GM19240 (cell line): ENCODE data around the gene RAVER2.
"Not testable (repeated sequence)": the region's sequence is repeated elsewhere in the genome, so short reads cannot be mapped to it uniquely, and the experiment has no call there.

Source experiments
- DNase-seq: peaks from one replicate; pipeline ENCODE4 v3.0.0; 2011; ENCODE audit warnings: low spot score; ENCODE audit not compliant: insufficient read length

The RAVER2 gene

DNA sequence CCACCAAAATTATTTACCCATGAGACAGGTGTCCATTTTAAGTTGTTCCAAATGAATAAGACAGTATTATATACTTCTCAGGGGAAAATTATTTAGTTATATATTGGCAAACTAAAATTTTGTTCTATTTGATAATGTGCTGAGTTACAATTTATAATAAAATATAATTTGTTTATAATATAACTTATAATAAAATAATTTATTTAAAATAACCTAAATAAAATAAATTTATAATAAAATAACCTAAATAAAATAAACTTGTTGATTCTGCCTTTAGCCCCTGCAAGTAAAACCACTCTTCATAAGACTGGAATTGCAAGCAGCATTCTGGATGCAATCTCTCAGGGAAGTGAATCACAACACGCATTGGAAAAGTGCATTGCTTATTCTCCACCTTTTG, 69.6 kb downstream of the RAVER2 start:
- no peak for DNase-seq

DNA sequence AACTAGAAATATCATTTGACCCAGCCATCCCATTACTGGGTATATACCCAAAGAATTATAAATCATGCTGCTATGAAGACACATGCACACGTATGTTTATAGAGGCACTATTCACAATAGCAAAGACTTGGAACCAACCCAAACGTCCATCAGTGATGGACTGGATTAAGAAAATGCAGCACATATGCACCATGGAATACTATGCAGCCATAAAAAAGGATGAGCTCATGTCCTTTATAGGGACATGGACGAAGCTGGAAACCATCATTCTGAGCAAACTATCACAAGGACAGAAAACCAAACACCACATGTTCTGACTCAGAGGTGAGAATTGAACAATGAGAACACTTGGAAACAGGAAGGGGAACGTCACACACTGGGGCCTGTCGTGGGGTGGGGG, 72.5 kb downstream of the RAVER2 start:
- DNase-seq = not testable (repeated sequence)

DNA sequence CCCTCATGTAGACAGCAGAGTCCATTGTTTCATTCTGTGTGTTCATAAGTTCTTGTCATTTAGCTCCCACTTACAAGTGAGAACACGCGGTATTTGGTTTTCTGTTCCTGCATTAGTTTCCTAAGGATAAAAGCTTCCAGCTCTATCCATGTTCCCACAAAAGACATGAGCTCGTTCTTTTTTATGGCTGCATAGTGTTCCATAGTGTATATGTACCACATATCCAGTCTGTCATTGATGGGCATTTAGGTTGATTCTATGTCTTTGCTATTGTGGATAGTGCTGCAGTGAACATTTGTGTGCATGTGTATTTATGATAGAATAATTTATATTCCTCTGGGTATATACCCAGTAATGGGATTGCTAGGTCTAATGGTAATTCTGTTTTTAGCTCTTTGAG, 75.7 kb downstream of the RAVER2 start:
- not testable (repeated sequence) for DNase-seq

DNA sequence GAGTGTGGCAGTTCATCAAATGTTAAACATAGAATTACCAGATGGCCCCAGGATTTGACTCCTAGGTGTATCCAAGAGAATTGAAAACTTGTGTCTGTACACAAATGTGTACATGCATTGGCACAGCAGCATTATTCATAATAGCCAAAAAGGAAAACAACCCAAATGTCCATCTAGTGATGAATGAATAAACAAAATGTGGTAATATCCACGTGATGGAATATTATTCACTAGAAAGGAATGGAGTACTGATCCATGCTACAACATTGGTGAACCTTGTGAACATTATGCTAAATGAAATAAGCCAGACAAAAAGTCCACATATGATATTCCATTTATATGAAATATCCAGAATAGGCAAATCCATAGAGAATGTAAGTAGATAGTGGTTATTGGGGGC, 77.7 kb downstream of the RAVER2 start:
- DNase-seq = no peak

DNA sequence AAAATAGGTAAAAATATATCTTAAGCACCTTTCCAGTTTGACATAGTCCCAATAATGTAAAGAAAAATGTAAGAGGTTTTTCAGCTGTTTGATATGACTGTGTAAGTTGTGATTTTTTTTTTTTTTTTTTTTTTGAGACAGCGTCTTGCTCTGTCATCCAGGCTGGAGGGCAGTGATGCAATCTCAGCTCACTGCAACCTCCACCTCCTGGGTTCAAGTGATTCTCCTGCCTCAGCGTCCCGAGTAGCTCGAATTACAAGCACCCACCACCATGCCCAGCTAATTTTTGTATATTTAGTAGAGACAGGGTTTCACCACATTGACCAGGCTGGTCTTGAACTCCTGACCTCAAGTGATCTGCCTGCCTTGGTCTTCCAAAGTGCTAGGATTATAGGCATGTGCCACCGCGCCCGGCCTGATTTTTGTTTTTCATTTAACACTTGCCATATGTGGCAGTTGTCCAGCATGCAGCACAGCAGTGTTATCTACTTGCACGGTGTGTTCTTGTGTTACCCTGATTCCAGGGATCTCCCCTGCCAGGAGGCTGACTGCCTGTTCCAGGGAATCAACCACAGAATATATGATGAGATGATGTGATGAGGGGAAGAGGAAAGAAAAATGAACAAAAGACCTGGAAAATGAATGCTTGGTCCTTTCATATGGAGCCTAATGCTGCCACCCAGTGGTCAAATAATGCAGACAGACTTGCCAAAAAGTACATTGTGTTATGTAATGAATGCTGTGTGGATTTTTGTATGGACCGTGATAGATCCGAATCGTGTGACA, 79.0 kb downstream of the RAVER2 start:
- no peak for DNase-seq

DNA sequence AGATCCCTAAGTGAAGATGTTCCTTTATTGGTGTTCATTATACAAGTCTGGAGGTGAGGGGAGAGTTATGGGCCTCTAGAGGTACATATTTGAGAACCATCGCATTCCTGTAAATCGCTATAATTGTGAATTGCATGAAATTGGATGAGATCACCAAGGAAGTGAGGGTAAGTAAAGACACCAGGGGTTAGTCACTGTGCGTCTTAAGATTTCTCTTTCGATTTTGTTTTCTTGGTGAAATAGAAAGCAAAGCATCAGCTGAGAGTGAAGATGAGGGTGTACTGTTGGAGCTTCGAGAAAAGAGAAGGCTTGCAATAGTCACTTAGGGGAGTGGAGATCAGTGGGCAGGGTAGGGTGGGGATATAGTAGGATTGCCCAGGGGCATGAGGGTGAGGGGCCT, 82.1 kb downstream of the RAVER2 start:
- no peak for DNase-seq

DNA sequence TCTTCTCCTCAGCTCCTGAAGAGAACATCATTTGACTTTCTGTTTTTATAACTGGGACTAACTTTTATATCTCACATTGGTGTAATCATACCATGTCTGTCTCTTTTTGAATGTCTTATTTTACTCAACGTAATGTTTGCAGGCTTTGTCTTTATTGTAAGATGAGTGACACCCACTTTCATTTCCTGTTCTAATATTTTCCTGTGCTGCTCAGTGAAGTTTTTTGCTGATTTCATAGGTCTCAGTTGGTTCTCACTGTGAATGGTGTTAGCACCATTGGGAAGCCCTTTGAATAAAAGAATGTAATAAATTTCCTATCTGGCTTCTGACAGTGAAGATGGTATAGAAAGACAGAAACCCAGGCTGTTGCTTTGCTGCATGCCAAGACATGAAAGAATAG, 84.0 kb downstream of the RAVER2 start:
- DNase-seq = no peak

DNA sequence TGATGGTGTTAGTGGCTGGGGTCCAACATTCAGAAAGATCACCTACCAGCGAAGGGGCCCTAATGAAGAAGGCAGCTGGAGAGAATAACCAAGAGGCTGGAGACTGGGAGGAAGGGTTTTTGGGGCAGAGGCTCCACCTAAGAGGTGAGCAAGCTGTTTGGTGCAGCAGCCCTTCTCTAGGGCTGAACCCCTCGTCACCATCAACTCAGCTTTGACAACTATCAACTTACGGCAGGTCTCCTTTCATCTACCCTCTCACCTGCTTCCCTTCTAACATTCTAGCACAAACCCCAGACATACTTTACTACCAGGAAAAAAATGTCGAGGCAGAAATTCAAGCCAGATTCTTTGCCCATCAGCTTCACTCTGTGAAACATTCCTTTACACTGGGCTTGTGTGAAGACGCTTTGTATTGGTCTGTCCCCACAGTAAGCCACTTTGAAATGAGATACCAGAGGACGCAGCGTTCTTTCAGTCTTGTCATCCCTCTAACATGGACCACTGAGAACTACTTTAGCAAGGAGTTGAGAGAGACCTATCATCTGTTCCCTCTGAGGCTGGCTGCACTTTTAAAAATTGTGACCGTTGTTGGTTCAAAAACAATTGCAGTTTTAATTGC, 84.6 kb downstream of the RAVER2 start:
- DNase-seq = no peak

DNA sequence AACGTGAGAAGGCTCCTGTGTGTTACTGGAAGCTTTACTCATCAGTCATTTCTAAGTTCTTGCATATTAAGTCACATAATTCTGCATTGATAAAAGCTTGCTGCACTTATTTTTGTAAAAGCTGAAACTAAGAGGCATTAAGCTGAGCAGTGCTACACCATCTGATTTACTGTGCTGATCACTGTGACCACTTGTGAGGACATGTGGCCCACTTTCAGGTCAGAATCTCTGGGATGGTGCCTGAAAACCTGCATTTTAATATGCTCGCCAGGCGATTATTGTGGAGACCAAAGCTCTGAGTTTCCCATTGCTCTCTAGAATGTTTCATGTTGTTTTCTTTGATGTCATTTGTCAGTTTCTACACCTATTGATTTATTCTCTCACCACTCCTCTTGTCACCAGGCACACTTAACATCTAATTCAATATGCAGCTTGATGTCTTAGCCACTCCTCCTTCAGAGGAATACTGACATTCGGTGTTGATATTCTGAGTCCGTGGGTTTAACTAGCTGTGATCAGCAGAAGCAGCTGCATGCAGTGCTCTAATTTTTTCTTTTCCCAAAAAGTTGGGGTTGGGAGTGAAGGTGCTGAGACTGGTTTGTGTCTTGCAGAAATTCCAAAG, 85.3 kb downstream of the RAVER2 start:
- no peak for DNase-seq

DNA sequence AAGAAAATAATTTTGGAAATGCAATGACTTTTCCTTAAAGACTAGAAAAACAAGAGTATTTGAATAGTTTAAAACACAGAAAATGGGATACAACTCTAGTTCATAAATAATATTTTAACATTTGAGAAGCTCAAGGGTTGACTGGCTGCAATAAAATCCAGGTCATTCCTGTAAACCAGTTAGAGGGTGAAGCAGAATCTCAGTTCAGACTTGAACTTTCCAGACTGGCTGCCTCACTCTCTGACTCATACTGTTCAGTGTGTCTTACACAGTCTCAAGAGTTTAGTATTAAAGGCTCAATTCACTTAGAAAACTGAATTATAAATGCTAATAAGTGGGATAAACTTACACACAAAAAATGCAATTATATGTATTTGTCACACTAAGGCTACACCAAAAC, 89.9 kb downstream of the RAVER2 start:
- DNase-seq = no peak

DNA sequence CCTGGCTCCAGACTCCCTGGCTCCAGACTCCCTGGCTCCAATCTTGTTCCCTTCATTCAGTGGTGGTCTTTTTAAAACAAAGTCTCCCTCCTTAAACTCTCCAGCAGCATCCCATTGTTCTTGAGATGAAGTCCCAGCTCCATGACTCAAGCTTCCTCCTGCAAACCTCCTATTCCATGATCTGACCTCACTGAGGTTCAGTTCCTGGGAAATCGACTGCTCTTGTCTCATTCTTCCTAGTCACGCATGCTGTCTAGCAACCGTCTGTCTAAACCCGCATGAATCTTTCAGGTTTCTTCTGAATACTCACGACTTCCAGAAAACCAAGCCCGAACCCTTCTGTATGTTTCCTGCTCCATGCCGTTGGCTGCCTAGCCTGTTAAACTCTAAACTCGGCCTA, 91.9 kb downstream of the RAVER2 start:
- DNase-seq = no peak

DNA sequence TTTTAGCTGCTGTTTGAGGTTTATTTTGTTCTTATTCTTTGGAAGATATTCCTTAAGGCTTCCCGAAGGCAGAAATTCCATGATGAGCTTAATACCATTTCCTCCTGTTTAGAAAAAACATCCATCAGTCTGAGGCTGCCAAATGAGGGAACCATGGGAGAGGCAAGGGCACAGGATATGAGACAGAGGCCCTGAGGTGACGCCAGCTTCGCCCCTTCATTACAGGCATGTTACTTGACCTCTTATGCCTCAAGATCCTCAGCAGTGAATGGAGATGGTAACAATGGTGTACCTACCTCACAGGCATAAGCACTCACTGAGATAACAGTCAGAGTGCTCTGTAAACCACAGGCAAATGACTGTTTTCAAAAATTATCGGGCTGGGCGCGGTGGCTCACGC, 93.6 kb downstream of the RAVER2 start:
- no peak for DNase-seq

DNA sequence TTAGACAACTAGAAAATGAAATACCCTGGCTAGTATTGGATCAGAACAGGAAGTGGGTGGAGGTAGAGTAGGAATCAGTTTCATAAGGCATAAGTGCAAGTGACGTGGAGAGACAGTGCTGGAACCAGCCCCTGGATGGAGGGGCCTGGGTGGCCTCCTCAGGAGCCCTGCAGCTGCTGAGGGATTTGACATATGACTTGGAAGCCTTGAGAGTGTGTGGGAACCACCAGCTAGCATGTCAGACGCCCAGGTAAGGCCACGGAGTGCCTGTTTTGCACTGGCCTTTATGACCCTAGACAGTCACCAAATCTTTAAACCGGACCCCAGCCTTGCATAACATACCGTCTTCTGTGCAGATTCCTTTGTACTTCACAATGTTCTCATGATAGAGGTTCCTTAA, 94.4 kb downstream of the RAVER2 start:
- DNase-seq = no peak

DNA sequence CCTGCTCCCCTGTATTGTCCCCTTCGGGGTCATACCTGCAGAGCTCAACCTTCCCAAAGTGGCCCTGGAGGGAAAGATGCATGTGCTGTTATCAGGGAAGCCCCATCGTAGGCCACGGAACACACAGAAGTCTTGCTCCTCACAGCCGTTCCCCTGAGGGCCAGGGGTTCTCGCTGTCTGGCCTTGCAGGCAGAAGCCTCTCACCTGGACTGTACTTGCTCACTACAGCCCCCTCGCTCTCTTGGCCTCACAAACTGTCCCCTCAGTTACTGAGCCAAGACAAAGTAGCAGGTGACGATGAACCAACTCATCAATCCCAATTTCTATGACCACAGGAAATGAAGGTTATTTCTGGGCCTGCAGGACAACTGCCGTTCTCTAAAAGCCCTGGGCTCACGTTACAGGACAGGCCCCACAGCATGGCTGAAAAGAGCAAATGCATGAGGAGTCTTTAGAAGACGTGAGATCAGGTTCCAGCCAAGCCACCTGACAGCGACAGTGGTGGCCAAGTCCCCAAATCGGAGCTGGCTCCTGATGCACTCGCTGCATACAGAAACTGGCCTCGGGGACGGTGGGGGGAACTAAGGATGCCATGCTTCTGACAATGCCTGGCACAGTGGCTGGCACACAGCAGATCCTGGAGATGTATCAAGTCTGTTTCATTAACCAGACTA, 95.0 kb downstream of the RAVER2 start:
- no peak for DNase-seq

DNA sequence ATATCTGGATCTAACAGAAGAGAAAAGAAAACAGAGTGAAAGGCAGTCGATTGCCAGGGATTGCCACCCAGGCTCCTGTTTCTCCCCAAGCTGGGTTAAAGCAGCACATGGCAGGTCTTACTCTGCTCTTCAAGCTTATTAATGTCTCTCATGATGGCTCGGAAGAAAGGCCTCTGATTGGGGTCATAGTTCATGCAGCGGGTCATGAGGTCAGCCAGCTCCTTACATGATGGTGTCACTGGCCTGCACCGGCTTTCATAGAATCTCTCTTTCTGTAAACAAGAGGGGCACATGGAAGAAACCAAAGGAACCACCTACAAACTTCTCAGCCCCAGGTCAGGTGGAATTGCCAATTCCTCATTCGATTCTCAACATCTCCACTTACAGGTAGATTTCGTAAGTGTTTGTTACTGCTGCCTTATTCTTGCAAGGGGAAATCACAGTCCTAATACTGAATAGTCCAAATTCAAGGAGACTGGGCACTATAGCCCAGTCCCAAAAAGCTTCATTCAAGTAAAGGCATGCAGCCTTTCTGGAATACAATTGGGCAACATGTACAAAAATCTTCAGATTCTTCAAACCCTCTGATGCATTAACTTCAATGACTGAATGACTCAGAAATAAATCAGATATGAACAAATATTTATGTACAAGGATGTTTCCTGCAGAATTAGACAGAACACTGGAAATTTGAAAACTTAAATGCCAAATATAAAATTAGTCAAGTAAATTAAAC, 96.6 kb downstream of the RAVER2 start:
- no peak for DNase-seq

DNA sequence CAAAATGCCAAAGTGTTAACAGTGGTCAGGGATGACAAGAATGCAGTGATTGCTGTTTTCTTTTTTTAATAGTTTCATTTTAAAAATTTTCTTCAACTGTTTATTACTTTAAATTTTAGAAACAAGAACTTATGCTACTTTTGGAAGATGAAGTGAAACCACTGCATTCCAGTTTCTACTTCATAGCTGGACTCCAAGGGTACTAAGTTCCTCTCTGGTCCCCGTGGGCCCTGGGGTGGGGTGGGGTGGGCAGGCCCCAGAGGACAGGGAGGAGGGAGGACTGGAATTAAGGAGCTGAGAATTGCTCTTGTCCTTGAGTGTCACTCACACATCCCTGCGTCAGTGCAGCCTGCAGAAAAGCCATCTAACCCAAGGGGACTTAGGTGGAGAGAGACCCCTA, 97.3 kb downstream of the RAVER2 start:
- DNase-seq = no peak

DNA sequence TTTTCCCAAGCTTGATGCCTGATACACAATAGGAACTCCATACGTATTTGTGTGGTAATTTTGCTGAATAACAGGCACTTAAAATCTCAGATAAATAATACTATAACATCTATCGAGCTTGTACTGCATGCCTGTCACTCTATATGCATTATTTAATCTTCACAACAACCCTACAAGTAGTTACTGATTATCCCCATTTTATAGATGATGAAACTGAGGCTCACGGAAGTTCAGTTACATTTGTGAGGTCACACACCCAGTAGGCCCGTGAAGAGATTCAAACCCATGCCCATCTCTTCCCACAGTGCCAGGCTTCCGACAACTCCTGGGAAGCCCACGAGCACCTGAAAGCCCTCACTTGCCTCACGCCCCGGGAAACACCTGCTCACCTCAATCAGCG, 98.8 kb downstream of the RAVER2 start:
- no peak for DNase-seq

DNA sequence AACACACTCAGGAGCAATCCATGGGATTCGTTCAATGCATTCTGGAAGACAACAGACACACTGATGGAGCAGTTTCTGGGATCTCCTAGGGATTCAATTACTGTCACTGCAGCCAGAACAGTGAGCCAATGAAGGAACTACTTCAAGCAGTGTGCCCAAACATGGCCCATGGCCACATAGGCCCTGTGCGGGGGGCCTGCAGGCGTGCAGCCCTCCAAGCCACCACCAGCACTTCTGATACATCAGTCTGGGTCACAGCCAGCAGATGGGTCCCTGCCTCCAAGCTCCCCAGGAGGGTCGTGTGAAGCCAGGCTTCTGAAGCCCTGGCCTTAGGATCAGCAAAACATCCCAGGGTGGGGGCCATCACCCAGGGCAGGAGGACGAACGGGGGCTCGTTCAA, 99.3 kb downstream of the RAVER2 start:
- no peak for DNase-seq

DNA sequence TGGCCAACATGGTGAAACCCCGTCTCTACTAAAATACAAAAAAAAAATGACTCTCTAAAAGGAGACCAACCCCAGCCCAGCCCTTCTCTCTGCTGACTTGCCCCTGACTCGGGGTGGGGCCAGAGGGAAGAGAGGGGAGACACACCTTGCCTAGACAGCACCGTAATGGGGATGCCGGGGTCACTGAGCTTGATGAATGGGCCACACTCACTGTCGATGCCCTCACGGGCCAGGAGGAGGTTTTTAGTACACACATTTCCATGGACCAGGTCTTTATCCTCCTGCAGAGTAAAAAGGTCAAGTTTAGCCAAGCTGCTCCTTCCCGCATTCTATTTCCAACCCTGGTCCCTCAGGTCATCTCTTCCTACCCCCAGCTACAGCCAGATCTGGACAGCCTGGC, 99.7 kb downstream of the RAVER2 start:
- no peak for DNase-seq

DNA sequence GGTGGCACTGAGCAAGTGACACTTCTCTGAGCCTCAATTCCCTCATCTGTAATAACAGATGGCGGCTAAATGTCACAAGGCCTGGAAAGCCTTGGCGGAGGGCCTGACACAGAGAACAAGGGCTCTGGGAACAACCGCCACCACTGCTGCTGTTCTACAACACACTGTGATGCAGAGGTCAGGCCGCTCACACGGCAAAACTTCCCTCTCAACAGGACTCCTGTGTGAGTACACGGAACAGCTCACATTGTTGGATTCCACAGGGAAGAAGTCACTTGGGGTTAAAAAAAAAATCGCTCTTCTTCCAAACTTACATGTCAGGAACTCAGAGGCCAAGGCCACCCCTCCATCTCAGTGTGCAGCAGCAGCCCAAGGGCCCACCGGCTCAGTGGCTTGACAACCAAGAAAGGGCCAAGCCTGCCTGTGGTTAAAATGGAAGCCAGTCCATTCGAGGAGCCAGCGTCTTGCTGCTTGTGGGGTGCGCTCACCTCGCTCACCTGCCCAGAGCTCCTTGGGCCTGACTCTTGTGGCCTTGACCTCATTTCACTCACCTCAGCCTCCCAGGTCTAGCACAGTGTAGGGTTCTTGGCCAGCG, 101.1 kb downstream of the RAVER2 start:
- DNase-seq = no peak
